GM23338 (cell line): ENCODE measurements around the gene DDX23. TPM values are rescaled to one million over a fixed set of nuclear protein-coding genes. Genes with fewer than 3 reads are reported as not detected.

Experiments used
- ATAC-seq: fragments of 200-7000 bp; cut with Tn5 transposase; 3 replicates; pipeline ENCODE4 v1.9.1; 2020
- DNase-seq: peaks from one replicate; pipeline ENCODE4 v3.0.0-alpha.2; 2015; ENCODE audit warnings: low spot score
- H2AFZ ChIP-seq: fragments of 200-600 bp; sonication (generic); 2 replicates; pipeline ENCODE4 v1.8.0; 2016; ENCODE audit warnings: antibody characterized with exemption, mild to moderate bottlenecking, moderate library complexity
- H3F3A ChIP-seq: fragments of 200-600 bp; sonication (generic); replicated peaks from 2 replicates; pipeline ENCODE4 v1.8.0; 2017; ENCODE audit warnings: antibody characterized with exemption, mixed run types, low read depth
- H3K27ac ChIP-seq: fragments of 200-600 bp; sonication (generic); 2 replicates; pipeline ENCODE4 v1.6.1; 2016; ENCODE audit warnings: low read depth
- H3K27me3 ChIP-seq: fragments of 200-600 bp; sonication (generic); 2 replicates; pipeline ENCODE4 v1.8.0; 2016; ENCODE audit warnings: mild to moderate bottlenecking, mixed run types, moderate library complexity; ENCODE audit not compliant: insufficient read depth
- H3K36me3 ChIP-seq: fragments of 200-600 bp; sonication (generic); 2 replicates; pipeline ENCODE4 v1.8.0; 2016; ENCODE audit warnings: mild to moderate bottlenecking; ENCODE audit not compliant: insufficient read depth
- H3K4me1 ChIP-seq: fragments of 200-600 bp; sonication (generic); 2 replicates; pipeline ENCODE4 v1.8.0; 2016; ENCODE audit warnings: mild to moderate bottlenecking, moderate library complexity; ENCODE audit not compliant: insufficient read depth
- H3K4me2 ChIP-seq: fragments of 200-600 bp; sonication (generic); 2 replicates; pipeline ENCODE4 v1.7.1; 2017; ENCODE audit warnings: mixed run types
- H3K4me3 ChIP-seq: fragments of 200-600 bp; sonication (generic); 2 replicates; pipeline ENCODE4 v1.6.1; 2016; ENCODE audit warnings: mixed run types
- H3K79me2 ChIP-seq: fragments of 200-600 bp; sonication (generic); replicated peaks from 2 replicates; pipeline ENCODE4 v1.8.0; 2017; ENCODE audit warnings: mild to moderate bottlenecking; ENCODE audit not compliant: insufficient read depth
- H3K9me2 ChIP-seq: fragments of 200-600 bp; sonication (generic); 2 replicates; pipeline ENCODE4 v1.8.0; 2017; ENCODE audit not compliant: insufficient read depth
- H4K20me1 ChIP-seq: fragments of 200-600 bp; sonication (generic); replicated peaks from 2 replicates; pipeline ENCODE4 v1.8.0; 2017; ENCODE audit warnings: mild to moderate bottlenecking; ENCODE audit not compliant: insufficient read depth
- H3K27ac Mint-ChIP-seq: 2 replicates; pipeline ENCODE4 v1.8.0; 2020; ENCODE audit warnings: inconsistent platforms, mild to moderate bottlenecking, moderate library complexity, mixed read lengths
- H3K27me3 Mint-ChIP-seq: 3 replicates; pipeline ENCODE4 v1.8.0; 2022; ENCODE audit warnings: low read depth, mild to moderate bottlenecking, moderate library complexity, mixed read lengths, inconsistent platforms; ENCODE audit not compliant: insufficient read depth, poor library complexity
- H3K36me3 Mint-ChIP-seq: 3 replicates; pipeline ENCODE4 v1.8.0; 2021; ENCODE audit warnings: low read depth, mild to moderate bottlenecking, inconsistent platforms, moderate library complexity, mixed read lengths
- H3K4me1 Mint-ChIP-seq: 3 replicates; pipeline ENCODE4 v1.8.0; 2020; ENCODE audit warnings: mild to moderate bottlenecking, inconsistent platforms, mixed read lengths
- H3K4me3 Mint-ChIP-seq: 3 replicates; pipeline ENCODE4 v1.8.0; 2021; ENCODE audit warnings: moderate library complexity, mild to moderate bottlenecking, inconsistent platforms, mixed read lengths
- H3K9me3 Mint-ChIP-seq: 3 replicates; pipeline ENCODE4 v1.8.0; 2020; ENCODE audit warnings: moderate library complexity, mild to moderate bottlenecking, inconsistent platforms, mixed read lengths
- CREB1 ChIP-seq: fragments of 250-450 bp; sonication (Bioruptor Pico); IDR thresholded peaks from 2 replicates; pipeline ENCODE4 v1.5.0; 2020; ENCODE audit warnings: low read depth, mild to moderate bottlenecking, moderate library complexity
- EZH2 ChIP-seq: fragments of 200-600 bp; sonication (generic); IDR thresholded peaks from one replicate; pipeline ENCODE4 v1.8.0; 2017; ENCODE audit warnings: antibody characterized with exemption, mild to moderate bottlenecking, low read depth; ENCODE audit not compliant: unreplicated experiment
- EZH2phosphoT487 ChIP-seq: fragments of 200-600 bp; sonication (generic); IDR thresholded peaks from one replicate; pipeline ENCODE4 v1.8.1; 2018; ENCODE audit warnings: antibody characterized with exemption; ENCODE audit not compliant: unreplicated experiment
- JUNB ChIP-seq: IDR thresholded peaks from one replicate; pipeline ENCODE4 v1.6.1; 2016; ENCODE audit warnings: antibody characterized with exemption; ENCODE audit not compliant: unreplicated experiment
- NANOG ChIP-seq: IDR thresholded peaks from 2 replicates; pipeline ENCODE4 v1.6.1; 2016; ENCODE audit warnings: antibody characterized with exemption, borderline replicate concordance
- POLR2AphosphoS5 ChIP-seq: IDR thresholded peaks from 2 replicates; pipeline ENCODE4 v1.6.1; 2016; ENCODE audit warnings: antibody characterized with exemption, low read depth
- STAT1 ChIP-seq: IDR thresholded peaks from one replicate; pipeline ENCODE4 v1.6.1; 2016; ENCODE audit warnings: antibody characterized with exemption; ENCODE audit not compliant: unreplicated experiment
- ZNF114 ChIP-seq: fragments of 250-450 bp; sonication (Bioruptor Pico); IDR thresholded peaks from 2 replicates; pipeline ENCODE4 v1.5.0; 2020; ENCODE audit warnings: mild to moderate bottlenecking, moderate library complexity
- ZNF331 ChIP-seq: fragments of 250-450 bp; sonication (Bioruptor Pico); IDR thresholded peaks from 2 replicates; pipeline ENCODE4 v1.5.0; 2020; ENCODE audit warnings: low read depth, mild to moderate bottlenecking, moderate library complexity
- polyA plus RNA-seq: library from polyadenylated mRNA; unstranded; fragments of >200 nt; fragmentation: Nextera tagmentation; extraction: Ambion mirVana; gene quantifications from 2 replicates; pipeline ENCODE4 v1.2.1, GENCODE V29; 2016
- total RNA-seq: library from RNA; depleted of rRNA; stranded (reverse); fragments of >200 nt; shearing (Covaris generic); gene quantifications from 2 replicates; pipeline ENCODE4 v1.2.3, GENCODE V29; 2014
- TF ChIP-seq, protein P1 (sequence below), 2 experiments: fragments of 200-600 bp in 1 of 2; sonication (generic) in 1 of 2; conservative IDR thresholded peaks; 2 replicates each; pipeline versions ENCODE4 v1.5.1 to v1.6.1; 2016 to 2017; ENCODE audit warnings: antibody characterized with exemption in 2 of 2, low read depth in 2 of 2, mild to moderate bottlenecking in 2 of 2, moderate library complexity in 1 of 2
- TF ChIP-seq, protein P2 (sequence below): fragments of 250-450 bp; sonication (Bioruptor Pico); IDR thresholded peaks from 2 replicates; pipeline ENCODE4 v1.5.0; 2020; ENCODE audit warnings: mild to moderate bottlenecking, moderate library complexity
- TF ChIP-seq, protein P3 (sequence below): IDR thresholded peaks from 2 replicates; pipeline ENCODE4 v1.6.1; 2016; ENCODE audit warnings: antibody characterized with exemption
- TF ChIP-seq, protein P4 (sequence below): IDR thresholded peaks from one replicate; pipeline ENCODE4 v1.6.1; 2018; ENCODE audit warnings: antibody characterized with exemption; ENCODE audit not compliant: unreplicated experiment

DDX23 gene
- total and polyA plus RNA-seq, 2 experiments from 2014 or later: 31.7 to 78.5 TPM

DNA sequence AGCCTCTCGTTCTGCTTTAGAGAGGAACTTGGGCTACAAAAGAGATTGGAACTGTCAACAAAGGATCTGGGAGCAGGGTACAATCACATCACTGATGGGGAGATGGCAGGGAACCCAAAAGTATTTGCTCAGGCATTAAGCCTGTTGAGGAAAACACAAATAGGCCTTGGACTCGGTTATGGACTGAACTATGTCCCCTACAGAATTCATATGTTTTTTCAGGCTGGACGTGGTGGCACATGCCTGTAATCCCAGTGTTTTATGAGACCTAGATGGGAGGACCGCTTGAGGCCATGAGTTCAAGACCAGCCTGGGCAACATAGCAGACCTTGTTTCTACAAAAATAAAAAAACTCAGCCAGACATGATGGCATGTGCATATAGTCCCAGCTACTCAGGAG lies 13.9 kb downstream of the DDX23 start:
- H3K79me2 ChIP-seq: no peaks in the 10 kb centered on the region
- DNase-seq: no peak
- H2AFZ ChIP-seq: no peak overlapping the region
- no peaks in the 10 kb centered on the region for H3K4me1 ChIP-seq
- H3K36me3 Mint-ChIP-seq: peaks cover 85% of the 10 kb centered on the region
- no peaks in the 10 kb centered on the region for H3K9me2 ChIP-seq
- peaks cover 9% of the 10 kb centered on the region for H3K27me3 Mint-ChIP-seq
- peaks cover 26% of the 10 kb centered on the region; the same call in 1 of the 2 replicates for H4K20me1 ChIP-seq
- no peak overlapping the region for H3K4me3 Mint-ChIP-seq
- ATAC-seq: no peak
- H3K27ac Mint-ChIP-seq: no peak overlapping the region
- TF ChIP-seq NANOG (no peak), EZH2 (no peak), CREB1 (CRISPR knock-in tag) (no peak), EZH2phosphoT487 (no peak), ZNF331 (CRISPR knock-in tag) (no peak), POLR2AphosphoS5 (no peak), ZNF114 (CRISPR knock-in tag) (no peak), JUNB (no peak), STAT1 (no peak)
- TF ChIP-seq, protein P1, sequence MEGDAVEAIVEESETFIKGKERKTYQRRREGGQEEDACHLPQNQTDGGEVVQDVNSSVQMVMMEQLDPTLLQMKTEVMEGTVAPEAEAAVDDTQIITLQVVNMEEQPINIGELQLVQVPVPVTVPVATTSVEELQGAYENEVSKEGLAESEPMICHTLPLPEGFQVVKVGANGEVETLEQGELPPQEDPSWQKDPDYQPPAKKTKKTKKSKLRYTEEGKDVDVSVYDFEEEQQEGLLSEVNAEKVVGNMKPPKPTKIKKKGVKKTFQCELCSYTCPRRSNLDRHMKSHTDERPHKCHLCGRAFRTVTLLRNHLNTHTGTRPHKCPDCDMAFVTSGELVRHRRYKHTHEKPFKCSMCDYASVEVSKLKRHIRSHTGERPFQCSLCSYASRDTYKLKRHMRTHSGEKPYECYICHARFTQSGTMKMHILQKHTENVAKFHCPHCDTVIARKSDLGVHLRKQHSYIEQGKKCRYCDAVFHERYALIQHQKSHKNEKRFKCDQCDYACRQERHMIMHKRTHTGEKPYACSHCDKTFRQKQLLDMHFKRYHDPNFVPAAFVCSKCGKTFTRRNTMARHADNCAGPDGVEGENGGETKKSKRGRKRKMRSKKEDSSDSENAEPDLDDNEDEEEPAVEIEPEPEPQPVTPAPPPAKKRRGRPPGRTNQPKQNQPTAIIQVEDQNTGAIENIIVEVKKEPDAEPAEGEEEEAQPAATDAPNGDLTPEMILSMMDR (conservative IDR thresholded peaks at IDR 0.05; ENCODE audit: low read depth in 2 of 2): no peak
- TF ChIP-seq, protein P2, sequence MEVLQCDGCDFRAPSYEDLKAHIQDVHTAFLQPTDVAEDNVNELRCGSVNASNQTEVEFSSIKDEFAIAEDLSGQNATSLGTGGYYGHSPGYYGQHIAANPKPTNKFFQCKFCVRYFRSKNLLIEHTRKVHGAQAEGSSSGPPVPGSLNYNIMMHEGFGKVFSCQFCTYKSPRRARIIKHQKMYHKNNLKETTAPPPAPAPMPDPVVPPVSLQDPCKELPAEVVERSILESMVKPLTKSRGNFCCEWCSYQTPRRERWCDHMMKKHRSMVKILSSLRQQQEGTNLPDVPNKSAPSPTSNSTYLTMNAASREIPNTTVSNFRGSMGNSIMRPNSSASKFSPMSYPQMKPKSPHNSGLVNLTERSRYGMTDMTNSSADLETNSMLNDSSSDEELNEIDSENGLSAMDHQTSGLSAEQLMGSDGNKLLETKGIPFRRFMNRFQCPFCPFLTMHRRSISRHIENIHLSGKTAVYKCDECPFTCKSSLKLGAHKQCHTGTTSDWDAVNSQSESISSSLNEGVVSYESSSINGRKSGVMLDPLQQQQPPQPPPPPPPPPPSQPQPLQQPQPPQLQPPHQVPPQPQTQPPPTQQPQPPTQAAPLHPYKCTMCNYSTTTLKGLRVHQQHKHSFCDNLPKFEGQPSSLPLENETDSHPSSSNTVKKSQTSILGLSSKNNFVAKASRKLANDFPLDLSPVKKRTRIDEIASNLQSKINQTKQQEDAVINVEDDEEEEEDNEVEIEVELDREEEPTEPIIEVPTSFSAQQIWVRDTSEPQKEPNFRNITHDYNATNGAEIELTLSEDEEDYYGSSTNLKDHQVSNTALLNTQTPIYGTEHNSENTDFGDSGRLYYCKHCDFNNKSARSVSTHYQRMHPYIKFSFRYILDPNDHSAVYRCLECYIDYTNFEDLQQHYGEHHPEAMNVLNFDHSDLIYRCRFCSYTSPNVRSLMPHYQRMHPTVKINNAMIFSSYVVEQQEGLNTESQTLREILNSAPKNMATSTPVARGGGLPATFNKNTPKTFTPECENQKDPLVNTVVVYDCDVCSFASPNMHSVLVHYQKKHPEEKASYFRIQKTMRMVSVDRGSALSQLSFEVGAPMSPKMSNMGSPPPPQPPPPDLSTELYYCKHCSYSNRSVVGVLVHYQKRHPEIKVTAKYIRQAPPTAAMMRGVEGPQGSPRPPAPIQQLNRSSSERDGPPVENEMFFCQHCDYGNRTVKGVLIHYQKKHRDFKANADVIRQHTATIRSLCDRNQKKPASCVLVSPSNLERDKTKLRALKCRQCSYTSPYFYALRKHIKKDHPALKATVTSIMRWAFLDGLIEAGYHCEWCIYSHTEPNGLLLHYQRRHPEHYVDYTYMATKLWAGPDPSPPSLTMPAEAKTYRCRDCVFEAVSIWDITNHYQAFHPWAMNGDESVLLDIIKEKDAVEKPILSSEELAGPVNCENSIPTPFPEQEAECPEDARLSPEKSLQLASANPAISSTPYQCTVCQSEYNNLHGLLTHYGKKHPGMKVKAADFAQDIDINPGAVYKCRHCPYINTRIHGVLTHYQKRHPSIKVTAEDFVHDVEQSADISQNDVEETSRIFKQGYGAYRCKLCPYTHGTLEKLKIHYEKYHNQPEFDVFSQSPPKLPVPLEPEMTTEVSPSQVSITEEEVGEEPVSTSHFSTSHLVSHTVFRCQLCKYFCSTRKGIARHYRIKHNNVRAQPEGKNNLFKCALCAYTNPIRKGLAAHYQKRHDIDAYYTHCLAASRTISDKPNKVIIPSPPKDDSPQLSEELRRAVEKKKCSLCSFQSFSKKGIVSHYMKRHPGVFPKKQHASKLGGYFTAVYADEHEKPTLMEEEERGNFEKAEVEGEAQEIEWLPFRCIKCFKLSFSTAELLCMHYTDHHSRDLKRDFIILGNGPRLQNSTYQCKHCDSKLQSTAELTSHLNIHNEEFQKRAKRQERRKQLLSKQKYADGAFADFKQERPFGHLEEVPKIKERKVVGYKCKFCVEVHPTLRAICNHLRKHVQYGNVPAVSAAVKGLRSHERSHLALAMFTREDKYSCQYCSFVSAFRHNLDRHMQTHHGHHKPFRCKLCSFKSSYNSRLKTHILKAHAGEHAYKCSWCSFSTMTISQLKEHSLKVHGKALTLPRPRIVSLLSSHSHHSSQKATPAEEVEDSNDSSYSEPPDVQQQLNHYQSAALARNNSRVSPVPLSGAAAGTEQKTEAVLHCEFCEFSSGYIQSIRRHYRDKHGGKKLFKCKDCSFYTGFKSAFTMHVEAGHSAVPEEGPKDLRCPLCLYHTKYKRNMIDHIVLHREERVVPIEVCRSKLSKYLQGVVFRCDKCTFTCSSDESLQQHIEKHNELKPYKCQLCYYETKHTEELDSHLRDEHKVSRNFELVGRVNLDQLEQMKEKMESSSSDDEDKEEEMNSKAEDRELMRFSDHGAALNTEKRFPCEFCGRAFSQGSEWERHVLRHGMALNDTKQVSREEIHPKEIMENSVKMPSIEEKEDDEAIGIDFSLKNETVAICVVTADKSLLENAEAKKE (CRISPR knock-in tag): no peak
- TF ChIP-seq, protein P3, sequence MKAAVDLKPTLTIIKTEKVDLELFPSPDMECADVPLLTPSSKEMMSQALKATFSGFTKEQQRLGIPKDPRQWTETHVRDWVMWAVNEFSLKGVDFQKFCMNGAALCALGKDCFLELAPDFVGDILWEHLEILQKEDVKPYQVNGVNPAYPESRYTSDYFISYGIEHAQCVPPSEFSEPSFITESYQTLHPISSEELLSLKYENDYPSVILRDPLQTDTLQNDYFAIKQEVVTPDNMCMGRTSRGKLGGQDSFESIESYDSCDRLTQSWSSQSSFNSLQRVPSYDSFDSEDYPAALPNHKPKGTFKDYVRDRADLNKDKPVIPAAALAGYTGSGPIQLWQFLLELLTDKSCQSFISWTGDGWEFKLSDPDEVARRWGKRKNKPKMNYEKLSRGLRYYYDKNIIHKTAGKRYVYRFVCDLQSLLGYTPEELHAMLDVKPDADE: no peak
- TF ChIP-seq, protein P4, sequence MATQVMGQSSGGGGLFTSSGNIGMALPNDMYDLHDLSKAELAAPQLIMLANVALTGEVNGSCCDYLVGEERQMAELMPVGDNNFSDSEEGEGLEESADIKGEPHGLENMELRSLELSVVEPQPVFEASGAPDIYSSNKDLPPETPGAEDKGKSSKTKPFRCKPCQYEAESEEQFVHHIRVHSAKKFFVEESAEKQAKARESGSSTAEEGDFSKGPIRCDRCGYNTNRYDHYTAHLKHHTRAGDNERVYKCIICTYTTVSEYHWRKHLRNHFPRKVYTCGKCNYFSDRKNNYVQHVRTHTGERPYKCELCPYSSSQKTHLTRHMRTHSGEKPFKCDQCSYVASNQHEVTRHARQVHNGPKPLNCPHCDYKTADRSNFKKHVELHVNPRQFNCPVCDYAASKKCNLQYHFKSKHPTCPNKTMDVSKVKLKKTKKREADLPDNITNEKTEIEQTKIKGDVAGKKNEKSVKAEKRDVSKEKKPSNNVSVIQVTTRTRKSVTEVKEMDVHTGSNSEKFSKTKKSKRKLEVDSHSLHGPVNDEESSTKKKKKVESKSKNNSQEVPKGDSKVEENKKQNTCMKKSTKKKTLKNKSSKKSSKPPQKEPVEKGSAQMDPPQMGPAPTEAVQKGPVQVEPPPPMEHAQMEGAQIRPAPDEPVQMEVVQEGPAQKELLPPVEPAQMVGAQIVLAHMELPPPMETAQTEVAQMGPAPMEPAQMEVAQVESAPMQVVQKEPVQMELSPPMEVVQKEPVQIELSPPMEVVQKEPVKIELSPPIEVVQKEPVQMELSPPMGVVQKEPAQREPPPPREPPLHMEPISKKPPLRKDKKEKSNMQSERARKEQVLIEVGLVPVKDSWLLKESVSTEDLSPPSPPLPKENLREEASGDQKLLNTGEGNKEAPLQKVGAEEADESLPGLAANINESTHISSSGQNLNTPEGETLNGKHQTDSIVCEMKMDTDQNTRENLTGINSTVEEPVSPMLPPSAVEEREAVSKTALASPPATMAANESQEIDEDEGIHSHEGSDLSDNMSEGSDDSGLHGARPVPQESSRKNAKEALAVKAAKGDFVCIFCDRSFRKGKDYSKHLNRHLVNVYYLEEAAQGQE: no peak
- H3F3A ChIP-seq: no peaks in the 10 kb centered on the region
- no peaks in the 10 kb centered on the region for H3K4me1 Mint-ChIP-seq
- no peak overlapping the region for H3K4me2 ChIP-seq
- peaks cover 2% of the 10 kb centered on the region; the same call in 2 of the 3 replicates for H3K9me3 Mint-ChIP-seq
- H3K36me3 ChIP-seq: peaks cover 58% of the 10 kb centered on the region
- no peak overlapping the region for H3K27ac ChIP-seq
- no peaks in the 10 kb centered on the region for H3K27me3 ChIP-seq
- no peak overlapping the region for H3K4me3 ChIP-seq
